Brain pericyte (primary cell): ENCODE data around the gene GP1BA.
A peak's percentile ranks its signal among the peaks of the same experiment; 100 is the strongest.

Experiments
- DNase-seq: peaks from one replicate; pipeline ENCODE4 v3.0.0-alpha.2; 2012; ENCODE audit warnings: low read depth, low spot score

The GP1BA gene

GRCh38 chr17:4950746-4951204, 18.7 kb downstream of the GP1BA start, which contains the start of gene ENO3:
Gene ENO3 (plus strand): TSS chr17:4951119. CDS start chr17:4951830, 711 bp downstream.
- DNase-seq = no peak

GRCh38 chr17:4951486-4951885, 19.4 kb downstream of the GP1BA start:
- no peak for DNase-seq

- no peak for DNase-seq
Observed at GRCh38 chr17:4953451-4953961, 21.4 kb downstream of the GP1BA start.

GRCh38 chr17:4955091-4955490, 23.0 kb downstream of the GP1BA start:
- no peak for DNase-seq

GRCh38 chr17:4956493-4957061, 24.5 kb downstream of the GP1BA start:
- DNase-seq = no peak

- DNase-seq = no peak
Observed at GRCh38 chr17:4958102-4958501, 26.0 kb downstream of the GP1BA start.

- no peak for DNase-seq
Observed at GRCh38 chr17:4959261-4959965, 27.3 kb downstream of the GP1BA start.

- no peak for DNase-seq
Observed at GRCh38 chr17:4960279-4960922, 28.3 kb downstream of the GP1BA start.

- no peak for DNase-seq
Observed at GRCh38 chr17:4965311-4965986, 33.4 kb downstream of the GP1BA start.

- DNase-seq = peak; percentile 100
Observed at GRCh38 chr17:4966844-4967538, 34.9 kb downstream of the GP1BA start.

GRCh38 chr17:4967539-4968485, 35.7 kb downstream of the GP1BA start, which contains the start of gene SPAG7:
Gene SPAG7 (minus strand): TSS chr17:4967817. CDS start chr17:4967804, 13 bp downstream.
- peak; percentile 98 for DNase-seq

GRCh38 chr17:4968486-4969046, 36.5 kb downstream of the GP1BA start:
- no peak for DNase-seq

GRCh38 chr17:4969047-4969550, 37.0 kb downstream of the GP1BA start:
- DNase-seq = no peak

- DNase-seq = no peak
Observed at GRCh38 chr17:4969551-4970173, 37.6 kb downstream of the GP1BA start.

- no peak for DNase-seq
Observed at GRCh38 chr17:4970273-4970672, 38.2 kb downstream of the GP1BA start.

GRCh38 chr17:4971826-4972225, 39.7 kb downstream of the GP1BA start:
- no peak for DNase-seq

- no peak for DNase-seq
Observed at GRCh38 chr17:4972322-4972721, 40.2 kb downstream of the GP1BA start.

- no peak for DNase-seq
Observed at GRCh38 chr17:4972752-4973151, 40.7 kb downstream of the GP1BA start.
